ENCODE data around the gene GPR68. TPM values are rescaled to one million over a fixed set of nuclear protein-coding genes. Genes with fewer than 3 reads are reported as not detected.

Gene GPR68
- total and polyA plus RNA-seq, 2 experiments from 2014 or later: 0.19 to 0.35 TPM

DNA sequence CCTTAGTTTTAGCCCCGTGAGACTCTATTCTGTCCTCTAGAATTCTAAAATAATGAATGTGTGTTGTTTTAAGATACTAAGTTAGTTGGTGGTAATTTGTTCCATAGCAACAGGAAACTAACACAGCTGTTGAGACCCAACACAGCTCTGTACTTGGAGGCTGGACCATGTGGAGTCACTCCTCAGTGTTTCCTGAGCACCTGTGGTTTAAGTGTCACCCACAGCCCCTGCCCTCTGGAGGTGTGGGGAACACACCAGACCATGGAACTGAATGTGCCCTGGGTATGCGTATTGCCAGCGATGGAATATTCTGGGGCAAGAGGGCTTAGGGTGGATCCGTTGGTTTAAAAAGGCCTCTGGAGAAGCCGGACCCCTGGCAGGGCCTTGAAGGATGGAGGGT lies 16.6 kb upstream of the GPR68 start:
- DNase-seq (ENCODE audit: low spot score) (no peak), ATAC-seq (no peak)
- Histone ChIP-seq H3K27ac (ENCODE audit: low read depth) (no peak overlapping the region), H3F3A (replicated peaks; ENCODE audit: low read depth) (no peaks in the 10 kb centered on the region), H3K9me2 (ENCODE audit: insufficient read depth) (no peaks in the 10 kb centered on the region), H2AFZ (no peak overlapping the region), H3K27me3 (ENCODE audit: insufficient read depth) (peaks cover 35% of the 10 kb centered on the region), H3K4me1 (ENCODE audit: insufficient read depth) (peaks cover 4% of the 10 kb centered on the region; the same call in 1 of the 2 replicates), H3K4me3 (no peak overlapping the region), H4K20me1 (replicated peaks; ENCODE audit: insufficient read depth) (no peaks in the 10 kb centered on the region), H3K36me3 (ENCODE audit: insufficient read depth) (no peaks in the 10 kb centered on the region), H3K4me2 (no peak overlapping the region), H3K79me2 (replicated peaks; ENCODE audit: insufficient read depth) (no peaks in the 10 kb centered on the region)
- Mint-ChIP-seq H3K36me3 (ENCODE audit: low read depth) (no peaks in the 10 kb centered on the region), H3K4me1 (peaks cover 25% of the 10 kb centered on the region), H3K27me3 (ENCODE audit: insufficient read depth, low read depth, poor library complexity) (peaks cover 27% of the 10 kb centered on the region), H3K9me3 (no peaks in the 10 kb centered on the region; the same call in 2 of the 3 replicates), H3K4me3 (no peak overlapping the region), H3K27ac (no peak overlapping the region)
- TF ChIP-seq, protein P1, sequence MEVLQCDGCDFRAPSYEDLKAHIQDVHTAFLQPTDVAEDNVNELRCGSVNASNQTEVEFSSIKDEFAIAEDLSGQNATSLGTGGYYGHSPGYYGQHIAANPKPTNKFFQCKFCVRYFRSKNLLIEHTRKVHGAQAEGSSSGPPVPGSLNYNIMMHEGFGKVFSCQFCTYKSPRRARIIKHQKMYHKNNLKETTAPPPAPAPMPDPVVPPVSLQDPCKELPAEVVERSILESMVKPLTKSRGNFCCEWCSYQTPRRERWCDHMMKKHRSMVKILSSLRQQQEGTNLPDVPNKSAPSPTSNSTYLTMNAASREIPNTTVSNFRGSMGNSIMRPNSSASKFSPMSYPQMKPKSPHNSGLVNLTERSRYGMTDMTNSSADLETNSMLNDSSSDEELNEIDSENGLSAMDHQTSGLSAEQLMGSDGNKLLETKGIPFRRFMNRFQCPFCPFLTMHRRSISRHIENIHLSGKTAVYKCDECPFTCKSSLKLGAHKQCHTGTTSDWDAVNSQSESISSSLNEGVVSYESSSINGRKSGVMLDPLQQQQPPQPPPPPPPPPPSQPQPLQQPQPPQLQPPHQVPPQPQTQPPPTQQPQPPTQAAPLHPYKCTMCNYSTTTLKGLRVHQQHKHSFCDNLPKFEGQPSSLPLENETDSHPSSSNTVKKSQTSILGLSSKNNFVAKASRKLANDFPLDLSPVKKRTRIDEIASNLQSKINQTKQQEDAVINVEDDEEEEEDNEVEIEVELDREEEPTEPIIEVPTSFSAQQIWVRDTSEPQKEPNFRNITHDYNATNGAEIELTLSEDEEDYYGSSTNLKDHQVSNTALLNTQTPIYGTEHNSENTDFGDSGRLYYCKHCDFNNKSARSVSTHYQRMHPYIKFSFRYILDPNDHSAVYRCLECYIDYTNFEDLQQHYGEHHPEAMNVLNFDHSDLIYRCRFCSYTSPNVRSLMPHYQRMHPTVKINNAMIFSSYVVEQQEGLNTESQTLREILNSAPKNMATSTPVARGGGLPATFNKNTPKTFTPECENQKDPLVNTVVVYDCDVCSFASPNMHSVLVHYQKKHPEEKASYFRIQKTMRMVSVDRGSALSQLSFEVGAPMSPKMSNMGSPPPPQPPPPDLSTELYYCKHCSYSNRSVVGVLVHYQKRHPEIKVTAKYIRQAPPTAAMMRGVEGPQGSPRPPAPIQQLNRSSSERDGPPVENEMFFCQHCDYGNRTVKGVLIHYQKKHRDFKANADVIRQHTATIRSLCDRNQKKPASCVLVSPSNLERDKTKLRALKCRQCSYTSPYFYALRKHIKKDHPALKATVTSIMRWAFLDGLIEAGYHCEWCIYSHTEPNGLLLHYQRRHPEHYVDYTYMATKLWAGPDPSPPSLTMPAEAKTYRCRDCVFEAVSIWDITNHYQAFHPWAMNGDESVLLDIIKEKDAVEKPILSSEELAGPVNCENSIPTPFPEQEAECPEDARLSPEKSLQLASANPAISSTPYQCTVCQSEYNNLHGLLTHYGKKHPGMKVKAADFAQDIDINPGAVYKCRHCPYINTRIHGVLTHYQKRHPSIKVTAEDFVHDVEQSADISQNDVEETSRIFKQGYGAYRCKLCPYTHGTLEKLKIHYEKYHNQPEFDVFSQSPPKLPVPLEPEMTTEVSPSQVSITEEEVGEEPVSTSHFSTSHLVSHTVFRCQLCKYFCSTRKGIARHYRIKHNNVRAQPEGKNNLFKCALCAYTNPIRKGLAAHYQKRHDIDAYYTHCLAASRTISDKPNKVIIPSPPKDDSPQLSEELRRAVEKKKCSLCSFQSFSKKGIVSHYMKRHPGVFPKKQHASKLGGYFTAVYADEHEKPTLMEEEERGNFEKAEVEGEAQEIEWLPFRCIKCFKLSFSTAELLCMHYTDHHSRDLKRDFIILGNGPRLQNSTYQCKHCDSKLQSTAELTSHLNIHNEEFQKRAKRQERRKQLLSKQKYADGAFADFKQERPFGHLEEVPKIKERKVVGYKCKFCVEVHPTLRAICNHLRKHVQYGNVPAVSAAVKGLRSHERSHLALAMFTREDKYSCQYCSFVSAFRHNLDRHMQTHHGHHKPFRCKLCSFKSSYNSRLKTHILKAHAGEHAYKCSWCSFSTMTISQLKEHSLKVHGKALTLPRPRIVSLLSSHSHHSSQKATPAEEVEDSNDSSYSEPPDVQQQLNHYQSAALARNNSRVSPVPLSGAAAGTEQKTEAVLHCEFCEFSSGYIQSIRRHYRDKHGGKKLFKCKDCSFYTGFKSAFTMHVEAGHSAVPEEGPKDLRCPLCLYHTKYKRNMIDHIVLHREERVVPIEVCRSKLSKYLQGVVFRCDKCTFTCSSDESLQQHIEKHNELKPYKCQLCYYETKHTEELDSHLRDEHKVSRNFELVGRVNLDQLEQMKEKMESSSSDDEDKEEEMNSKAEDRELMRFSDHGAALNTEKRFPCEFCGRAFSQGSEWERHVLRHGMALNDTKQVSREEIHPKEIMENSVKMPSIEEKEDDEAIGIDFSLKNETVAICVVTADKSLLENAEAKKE (CRISPR knock-in tag; IDR thresholded peaks at IDR 0.05): no peak
- TF ChIP-seq STAT1 (IDR thresholded peaks at IDR 0.05; ENCODE audit: unreplicated experiment) (no peak), ZNF331 (CRISPR knock-in tag; IDR thresholded peaks at IDR 0.05; ENCODE audit: low read depth) (no peak)

DNA sequence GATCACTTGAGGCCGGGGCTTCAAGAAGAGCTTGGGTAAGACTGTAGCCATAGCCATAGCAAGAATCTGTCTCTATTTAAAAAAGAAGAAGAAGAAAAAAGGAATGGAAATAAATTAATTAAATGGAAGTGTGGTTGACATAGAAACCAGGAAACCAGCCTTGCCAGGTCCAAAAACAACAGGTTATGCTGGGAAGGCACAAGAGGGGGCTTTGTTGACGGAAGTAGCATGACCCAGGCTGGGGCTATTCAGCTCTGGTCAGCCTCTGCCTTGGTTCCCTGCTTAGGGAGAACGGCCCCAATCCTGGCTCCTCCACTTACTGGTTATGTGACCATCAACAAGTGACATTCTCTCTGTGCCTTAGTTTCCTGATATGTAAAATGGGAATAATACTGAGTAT lies 14.4 kb upstream of the GPR68 start:
- Mint-ChIP-seq H3K36me3 (ENCODE audit: low read depth) (no peaks in the 10 kb centered on the region), H3K4me3 (no peak overlapping the region), H3K4me1 (peaks cover 25% of the 10 kb centered on the region), H3K27me3 (ENCODE audit: insufficient read depth, low read depth, poor library complexity) (peaks cover 23% of the 10 kb centered on the region), H3K27ac (no peak overlapping the region), H3K9me3 (no peaks in the 10 kb centered on the region; the same call in 2 of the 3 replicates)
- ATAC-seq (no peak), DNase-seq (ENCODE audit: low spot score) (no peak)
- Histone ChIP-seq H3K36me3 (ENCODE audit: insufficient read depth) (no peaks in the 10 kb centered on the region), H3K4me2 (no peak overlapping the region), H3K79me2 (replicated peaks; ENCODE audit: insufficient read depth) (no peaks in the 10 kb centered on the region), H4K20me1 (replicated peaks; ENCODE audit: insufficient read depth) (no peaks in the 10 kb centered on the region), H3K4me1 (ENCODE audit: insufficient read depth) (peaks cover 4% of the 10 kb centered on the region; the same call in 1 of the 2 replicates), H3K27ac (ENCODE audit: low read depth) (no peak overlapping the region), H3K4me3 (no peak overlapping the region), H3K27me3 (ENCODE audit: insufficient read depth) (peaks cover 22% of the 10 kb centered on the region), H3F3A (replicated peaks; ENCODE audit: low read depth) (0 out of 2 replicates have a peak, but pooled peaks cover 4% of the 10 kb centered on the region), H2AFZ (no peak overlapping the region), H3K9me2 (ENCODE audit: insufficient read depth) (no peaks in the 10 kb centered on the region)
- TF ChIP-seq STAT1 (IDR thresholded peaks at IDR 0.05; ENCODE audit: unreplicated experiment) (no peak), EZH2phosphoT487 (IDR thresholded peaks at IDR 0.05; ENCODE audit: unreplicated experiment) (no peak), CREB1 (CRISPR knock-in tag; IDR thresholded peaks at IDR 0.05; ENCODE audit: low read depth) (no peak), JUNB (IDR thresholded peaks at IDR 0.05; ENCODE audit: unreplicated experiment) (no peak), REST (IDR thresholded peaks at IDR 0.05; ENCODE audit: unreplicated experiment) (no peak), ZNF114 (CRISPR knock-in tag; IDR thresholded peaks at IDR 0.05) (no peak)

Measured in GM23338 (cell line).